ENCODE data around the gene CYB561D2. TPM values are rescaled to one million over a fixed set of nuclear protein-coding genes. Genes with fewer than 3 reads are reported as not detected.

The CYB561D2 gene
- total RNA-seq, 1 experiment from 2014 or later, result 27.5 TPM

DNA sequence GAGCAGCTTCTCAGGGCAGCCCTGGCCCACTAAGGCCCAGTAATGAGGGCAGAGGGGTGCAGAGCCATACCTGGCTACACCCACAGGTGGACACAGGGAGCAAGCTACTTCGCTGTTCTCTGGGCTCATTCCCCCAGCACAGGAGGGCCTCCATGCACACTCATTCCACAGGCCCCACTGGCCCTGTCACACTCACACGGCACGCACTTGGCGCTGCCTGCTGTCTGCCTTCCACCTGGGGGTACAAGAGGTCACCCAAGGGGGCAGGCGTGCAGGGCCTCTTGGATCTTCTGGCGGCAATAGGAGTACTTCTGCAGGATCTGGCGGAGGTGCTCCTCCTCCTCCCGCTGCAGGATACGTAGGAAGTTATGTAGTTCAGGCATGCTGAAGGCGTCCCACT lies 20.3 kb upstream of the CYB561D2 start:
- DNase-seq (ENCODE audit: low read depth, low spot score), result no peak
- peaks cover 11% of the 10 kb centered on the region for H3K36me3 ChIP-seq (ENCODE audit: control insufficient read depth, insufficient read depth, low read length)
- no peak overlapping the region for H3K4me3 ChIP-seq (ENCODE audit: low read depth in 2 of 2, low read length in 2 of 2)
- H3K9me3 ChIP-seq (ENCODE audit: control insufficient read depth, insufficient read depth, low read depth, low read length), result no peaks in the 10 kb centered on the region
- peaks cover 23% of the 10 kb centered on the region for H3K4me1 ChIP-seq (ENCODE audit: control insufficient read depth, insufficient read depth, low read length)
- intact Hi-C loops (cut with micrococcal nuclease; ENCODE audit: unreplicated experiment) (no loop called here), in situ Hi-C loops (cut with HindIII; ENCODE audit: low pct_unique_long_range_greater_than_20kb, low sequenced_read_pairs) (no loop called here)
- BruUV-seq (replicated peaks), result no TSS peak
- no peaks in the 10 kb centered on the region for H3K27me3 ChIP-seq (ENCODE audit: control insufficient read depth, insufficient read depth, low read length)
- no peak overlapping the region for H3K27ac ChIP-seq (ENCODE audit: low read length)
- CTCF ChIA-PET, result no interaction called here
- TF ChIP-seq TCF7L2 (IDR thresholded peaks at IDR 0.05; ENCODE audit: low read depth, low read length), result no peak
- TF ChIP-seq SIN3A (IDR thresholded peaks at IDR 0.05; ENCODE audit: borderline replicate concordance, insufficient read depth, low read depth, low read length), result no peak
- TF ChIP-seq, protein P1, sequence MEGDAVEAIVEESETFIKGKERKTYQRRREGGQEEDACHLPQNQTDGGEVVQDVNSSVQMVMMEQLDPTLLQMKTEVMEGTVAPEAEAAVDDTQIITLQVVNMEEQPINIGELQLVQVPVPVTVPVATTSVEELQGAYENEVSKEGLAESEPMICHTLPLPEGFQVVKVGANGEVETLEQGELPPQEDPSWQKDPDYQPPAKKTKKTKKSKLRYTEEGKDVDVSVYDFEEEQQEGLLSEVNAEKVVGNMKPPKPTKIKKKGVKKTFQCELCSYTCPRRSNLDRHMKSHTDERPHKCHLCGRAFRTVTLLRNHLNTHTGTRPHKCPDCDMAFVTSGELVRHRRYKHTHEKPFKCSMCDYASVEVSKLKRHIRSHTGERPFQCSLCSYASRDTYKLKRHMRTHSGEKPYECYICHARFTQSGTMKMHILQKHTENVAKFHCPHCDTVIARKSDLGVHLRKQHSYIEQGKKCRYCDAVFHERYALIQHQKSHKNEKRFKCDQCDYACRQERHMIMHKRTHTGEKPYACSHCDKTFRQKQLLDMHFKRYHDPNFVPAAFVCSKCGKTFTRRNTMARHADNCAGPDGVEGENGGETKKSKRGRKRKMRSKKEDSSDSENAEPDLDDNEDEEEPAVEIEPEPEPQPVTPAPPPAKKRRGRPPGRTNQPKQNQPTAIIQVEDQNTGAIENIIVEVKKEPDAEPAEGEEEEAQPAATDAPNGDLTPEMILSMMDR (IDR thresholded peaks at IDR 0.05), result no peak
- no peak for TF ChIP-seq POLR2AphosphoS5 (IDR thresholded peaks at IDR 0.05; ENCODE audit: low read depth, low read length)
- TF ChIP-seq, protein P2, sequence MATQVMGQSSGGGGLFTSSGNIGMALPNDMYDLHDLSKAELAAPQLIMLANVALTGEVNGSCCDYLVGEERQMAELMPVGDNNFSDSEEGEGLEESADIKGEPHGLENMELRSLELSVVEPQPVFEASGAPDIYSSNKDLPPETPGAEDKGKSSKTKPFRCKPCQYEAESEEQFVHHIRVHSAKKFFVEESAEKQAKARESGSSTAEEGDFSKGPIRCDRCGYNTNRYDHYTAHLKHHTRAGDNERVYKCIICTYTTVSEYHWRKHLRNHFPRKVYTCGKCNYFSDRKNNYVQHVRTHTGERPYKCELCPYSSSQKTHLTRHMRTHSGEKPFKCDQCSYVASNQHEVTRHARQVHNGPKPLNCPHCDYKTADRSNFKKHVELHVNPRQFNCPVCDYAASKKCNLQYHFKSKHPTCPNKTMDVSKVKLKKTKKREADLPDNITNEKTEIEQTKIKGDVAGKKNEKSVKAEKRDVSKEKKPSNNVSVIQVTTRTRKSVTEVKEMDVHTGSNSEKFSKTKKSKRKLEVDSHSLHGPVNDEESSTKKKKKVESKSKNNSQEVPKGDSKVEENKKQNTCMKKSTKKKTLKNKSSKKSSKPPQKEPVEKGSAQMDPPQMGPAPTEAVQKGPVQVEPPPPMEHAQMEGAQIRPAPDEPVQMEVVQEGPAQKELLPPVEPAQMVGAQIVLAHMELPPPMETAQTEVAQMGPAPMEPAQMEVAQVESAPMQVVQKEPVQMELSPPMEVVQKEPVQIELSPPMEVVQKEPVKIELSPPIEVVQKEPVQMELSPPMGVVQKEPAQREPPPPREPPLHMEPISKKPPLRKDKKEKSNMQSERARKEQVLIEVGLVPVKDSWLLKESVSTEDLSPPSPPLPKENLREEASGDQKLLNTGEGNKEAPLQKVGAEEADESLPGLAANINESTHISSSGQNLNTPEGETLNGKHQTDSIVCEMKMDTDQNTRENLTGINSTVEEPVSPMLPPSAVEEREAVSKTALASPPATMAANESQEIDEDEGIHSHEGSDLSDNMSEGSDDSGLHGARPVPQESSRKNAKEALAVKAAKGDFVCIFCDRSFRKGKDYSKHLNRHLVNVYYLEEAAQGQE (IDR thresholded peaks at IDR 0.05; ENCODE audit: insufficient read depth in 1 of 2, low read depth in 2 of 2, low read length in 1 of 2), result no peak
- no peak for ATAC-seq
- POLR2A ChIA-PET, result no interaction called here

DNA sequence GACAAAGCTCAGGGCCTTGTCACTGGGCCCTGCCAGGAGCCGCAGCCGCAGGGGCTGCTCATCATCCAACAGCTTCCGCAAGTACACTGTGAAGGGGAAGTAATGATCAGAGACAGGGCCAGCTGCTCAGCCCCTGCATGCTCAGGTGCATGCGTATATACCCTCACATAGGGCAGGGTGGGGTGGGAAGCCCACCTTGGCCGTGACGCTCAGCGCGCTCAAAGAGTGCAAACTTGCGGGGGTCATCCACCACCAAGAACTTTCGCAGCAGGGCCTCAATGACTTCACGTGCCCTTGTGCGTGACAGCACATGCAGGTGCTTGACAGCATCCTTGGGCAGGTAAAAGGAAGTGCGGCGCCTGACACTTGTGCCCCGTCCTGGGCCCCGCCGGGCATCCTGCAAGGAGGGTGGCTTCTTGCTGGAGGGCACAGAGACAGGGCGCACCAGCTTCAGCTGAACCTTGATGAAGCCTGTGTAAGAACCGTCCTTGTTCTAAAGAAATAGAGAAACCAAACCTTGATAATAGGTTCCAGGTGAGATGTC lies 19.2 kb upstream of the CYB561D2 start:
- CTCF ChIA-PET, result no interaction called here
- in situ Hi-C loops (cut with HindIII; ENCODE audit: low pct_unique_long_range_greater_than_20kb, low sequenced_read_pairs), result no loop called here
- Histone ChIP-seq H3K27me3 (ENCODE audit: control insufficient read depth, insufficient read depth, low read length) (no peaks in the 10 kb centered on the region), H3K4me3 (ENCODE audit: low read depth in 2 of 2, low read length in 2 of 2) (no peak overlapping the region), H3K4me1 (ENCODE audit: control insufficient read depth, insufficient read depth, low read length) (peaks cover 23% of the 10 kb centered on the region), H3K36me3 (ENCODE audit: control insufficient read depth, insufficient read depth, low read length) (peaks cover 15% of the 10 kb centered on the region), H3K27ac (ENCODE audit: low read length) (no peak overlapping the region), H3K9me3 (ENCODE audit: control insufficient read depth, insufficient read depth, low read depth, low read length) (no peaks in the 10 kb centered on the region)
- no peak for ATAC-seq
- POLR2A ChIA-PET, result no interaction called here
- intact Hi-C loops (cut with micrococcal nuclease; ENCODE audit: unreplicated experiment), result no loop called here
- no peak for DNase-seq (ENCODE audit: low read depth, low spot score)
- BruUV-seq (replicated peaks), result no TSS peak
- TF ChIP-seq TCF7L2 (IDR thresholded peaks at IDR 0.05; ENCODE audit: low read depth, low read length) (no peak), POLR2AphosphoS5 (IDR thresholded peaks at IDR 0.05; ENCODE audit: low read depth, low read length) (no peak), SIN3A (IDR thresholded peaks at IDR 0.05; ENCODE audit: borderline replicate concordance, insufficient read depth, low read depth, low read length) (no peak)
- TF ChIP-seq, protein P1 (IDR thresholded peaks at IDR 0.05), result no peak
- TF ChIP-seq, protein P2 (IDR thresholded peaks at IDR 0.05; ENCODE audit: insufficient read depth in 1 of 2, low read depth in 2 of 2, low read length in 1 of 2), result no peak
